K562 (cell line): ENCODE results near the gene PIBF1. TPM values are rescaled to one million over a fixed set of nuclear protein-coding genes. Genes with fewer than 3 reads are reported as not detected.

Source experiments
- E2F6 ChIP-seq, 2 experiments: IDR thresholded peaks; 2 replicates each; pipeline ENCODE4 v1.6.1; 2011; ENCODE audit warnings: borderline replicate concordance in 1 of 2, control low read depth in 1 of 2, low read depth in 1 of 2, low read length in 1 of 2, mild to moderate bottlenecking in 1 of 2, mixed read lengths in 1 of 2, moderate library complexity in 1 of 2; ENCODE audit not compliant: insufficient read depth in 1 of 2, insufficient read length in 1 of 2, poor library complexity in 1 of 2, severe bottlenecking in 1 of 2; ENCODE audit errors: extremely low read depth in 1 of 2
- ELF2 ChIP-seq: fragments of 250-450 bp; sonication (Bioruptor Pico); IDR thresholded peaks from 2 replicates; pipeline ENCODE4 v1.5.0; 2021; ENCODE audit warnings: mild to moderate bottlenecking
- FOXJ2 ChIP-seq: fragments of 200-800 bp; sonication (Bioruptor generic); IDR thresholded peaks from 2 replicates; pipeline ENCODE4 v1.6.1; 2016; ENCODE audit warnings: missing genetic modification characterization, missing compliant biosample characterization
- HCFC1 ChIP-seq: IDR thresholded peaks from 2 replicates; pipeline ENCODE4 v1.6.1; 2012; ENCODE audit warnings: low read depth, low read length, improper control_type of control experiment
- MITF ChIP-seq: IDR thresholded peaks from 2 replicates; pipeline ENCODE4 v1.6.1; 2014; ENCODE audit warnings: antibody characterized with exemption
- RBM25 ChIP-seq: fragments of 200-400 bp; formaldehyde crosslinking; IDR thresholded peaks from 2 replicates; pipeline ENCODE4 v1.6.1; 2018; ENCODE audit warnings: low read length, low read depth, moderate library complexity; ENCODE audit not compliant: severe bottlenecking
- RBM34 ChIP-seq: fragments of 200-400 bp; formaldehyde crosslinking; IDR thresholded peaks from 2 replicates; pipeline ENCODE4 v1.6.1; 2018; ENCODE audit warnings: low read length, borderline replicate concordance; ENCODE audit not compliant: insufficient read depth
- RCOR1 ChIP-seq, 2 experiments: IDR thresholded peaks; 2 replicates each; pipeline ENCODE4 v1.6.1; 2012; ENCODE audit warnings: low read depth in 2 of 2, low read length in 2 of 2, borderline replicate concordance in 1 of 2, improper control_type of control experiment in 1 of 2
- ZNF696 ChIP-seq: fragments of 250-450 bp; sonication (Bioruptor Pico); conservative IDR thresholded peaks from 2 replicates; pipeline ENCODE4 v1.4.0; 2020; ENCODE audit warnings: mild to moderate bottlenecking, moderate library complexity
- polyA plus RNA-seq, 8 experiments: library from polyadenylated mRNA; depleted of rRNA in 4 of 8; stranded (reverse) in 5 of 8; unstranded in 3 of 8; fragments of >200 nt; fragmentation: Nextera tagmentation in 2 of 8; fragmentation: Illumina TruSeq in 1 of 8; extraction: Ambion mirVana in 2 of 8; extraction: Trizol in 1 of 8; gene quantifications; 2 replicates each; pipeline versions ENCODE4 v1.2.1 to v1.2.3, GENCODE V29; 2011 to 2014; ENCODE audit warnings: inconsistent platforms in 1 of 8, missing spikeins in 1 of 8
- total RNA-seq, 7 experiments: library from RNA; depleted of rRNA in 6 of 7; stranded (reverse); fragments of >200 nt in 6 of 7; fragmentation: Illumina TruSeq in 2 of 7; extraction: Trizol in 2 of 7; gene quantifications; 2 replicates each; pipeline versions ENCODE4 v1.2.1 to v1.2.3, GENCODE V29; 2011 to 2021; ENCODE audit warnings: low replicate concordance in 1 of 7
- TF ChIP-seq, protein P1 (sequence below), 2 experiments: fragments of 450-650 bp in 1 of 2; IDR thresholded peaks; 2 replicates each; pipeline ENCODE4 v1.6.1; 2011 to 2017; ENCODE audit warnings: low read depth in 2 of 2, antibody characterized with exemption in 1 of 2, borderline replicate concordance in 1 of 2, low read length in 1 of 2, mild to moderate bottlenecking in 1 of 2, mixed read lengths in 1 of 2; ENCODE audit not compliant: control insufficient read depth in 1 of 2
- TF ChIP-seq, protein P2 (sequence below): fragments of 450-650 bp; IDR thresholded peaks from 2 replicates; pipeline ENCODE4 v1.7.1; 2018; ENCODE audit warnings: mild to moderate bottlenecking, low read depth; ENCODE audit not compliant: partially characterized antibody
- TF ChIP-seq, protein P3 (sequence below), 2 experiments: IDR thresholded peaks; 2 replicates each; pipeline ENCODE4 v1.6.1; 2012; ENCODE audit warnings: improper control_type of control experiment in 2 of 2, low read depth in 2 of 2, low read length in 2 of 2, borderline replicate concordance in 1 of 2

Gene PIBF1
- total and polyA plus RNA-seq, 9 of the 15 experiments (the other 6 are each of a cell fraction or from before 2014, with no cell fraction given): 9.1 to 28.8 (median 14.7) TPM

- TF ChIP-seq, protein P1, sequence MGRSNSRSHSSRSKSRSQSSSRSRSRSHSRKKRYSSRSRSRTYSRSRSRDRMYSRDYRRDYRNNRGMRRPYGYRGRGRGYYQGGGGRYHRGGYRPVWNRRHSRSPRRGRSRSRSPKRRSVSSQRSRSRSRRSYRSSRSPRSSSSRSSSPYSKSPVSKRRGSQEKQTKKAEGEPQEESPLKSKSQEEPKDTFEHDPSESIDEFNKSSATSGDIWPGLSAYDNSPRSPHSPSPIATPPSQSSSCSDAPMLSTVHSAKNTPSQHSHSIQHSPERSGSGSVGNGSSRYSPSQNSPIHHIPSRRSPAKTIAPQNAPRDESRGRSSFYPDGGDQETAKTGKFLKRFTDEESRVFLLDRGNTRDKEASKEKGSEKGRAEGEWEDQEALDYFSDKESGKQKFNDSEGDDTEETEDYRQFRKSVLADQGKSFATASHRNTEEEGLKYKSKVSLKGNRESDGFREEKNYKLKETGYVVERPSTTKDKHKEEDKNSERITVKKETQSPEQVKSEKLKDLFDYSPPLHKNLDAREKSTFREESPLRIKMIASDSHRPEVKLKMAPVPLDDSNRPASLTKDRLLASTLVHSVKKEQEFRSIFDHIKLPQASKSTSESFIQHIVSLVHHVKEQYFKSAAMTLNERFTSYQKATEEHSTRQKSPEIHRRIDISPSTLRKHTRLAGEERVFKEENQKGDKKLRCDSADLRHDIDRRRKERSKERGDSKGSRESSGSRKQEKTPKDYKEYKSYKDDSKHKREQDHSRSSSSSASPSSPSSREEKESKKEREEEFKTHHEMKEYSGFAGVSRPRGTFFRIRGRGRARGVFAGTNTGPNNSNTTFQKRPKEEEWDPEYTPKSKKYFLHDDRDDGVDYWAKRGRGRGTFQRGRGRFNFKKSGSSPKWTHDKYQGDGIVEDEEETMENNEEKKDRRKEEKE (IDR thresholded peaks at IDR 0.05; ENCODE audit: borderline replicate concordance in 1 of 2, control insufficient read depth in 1 of 2, low read depth in 2 of 2, low read length in 1 of 2): 0 out of 4 replicates have a peak, but pooled peaks of 1 of the 2 experiments have one; percentile 58
- no peak for TF ChIP-seq ELF2 (CRISPR knock-in tag)
- no peak for TF ChIP-seq ZNF696 (CRISPR knock-in tag)
- TF ChIP-seq MITF: no peak
- TF ChIP-seq E2F6 (IDR thresholded peaks at IDR 0.05; ENCODE audit: borderline replicate concordance in 1 of 2, extremely low read depth in 1 of 2, insufficient read depth in 1 of 2, insufficient read length in 1 of 2, low read depth in 1 of 2, low read length in 1 of 2, poor library complexity in 1 of 2, severe bottlenecking in 1 of 2): peak; percentile 52 to 54
- peak; percentile 69 for TF ChIP-seq HCFC1
- 0 out of 4 replicates have a peak, but pooled peaks of 1 of the 2 experiments have one; percentile 23 for TF ChIP-seq RCOR1 (IDR thresholded peaks at IDR 0.05; ENCODE audit: borderline replicate concordance in 1 of 2, low read depth in 2 of 2, low read length in 2 of 2)
- TF ChIP-seq FOXJ2 (tag): peak; percentile 70; the same call in 1 of the 2 replicates
- peak; percentile 27 for TF ChIP-seq RBM25
- TF ChIP-seq, protein P2, sequence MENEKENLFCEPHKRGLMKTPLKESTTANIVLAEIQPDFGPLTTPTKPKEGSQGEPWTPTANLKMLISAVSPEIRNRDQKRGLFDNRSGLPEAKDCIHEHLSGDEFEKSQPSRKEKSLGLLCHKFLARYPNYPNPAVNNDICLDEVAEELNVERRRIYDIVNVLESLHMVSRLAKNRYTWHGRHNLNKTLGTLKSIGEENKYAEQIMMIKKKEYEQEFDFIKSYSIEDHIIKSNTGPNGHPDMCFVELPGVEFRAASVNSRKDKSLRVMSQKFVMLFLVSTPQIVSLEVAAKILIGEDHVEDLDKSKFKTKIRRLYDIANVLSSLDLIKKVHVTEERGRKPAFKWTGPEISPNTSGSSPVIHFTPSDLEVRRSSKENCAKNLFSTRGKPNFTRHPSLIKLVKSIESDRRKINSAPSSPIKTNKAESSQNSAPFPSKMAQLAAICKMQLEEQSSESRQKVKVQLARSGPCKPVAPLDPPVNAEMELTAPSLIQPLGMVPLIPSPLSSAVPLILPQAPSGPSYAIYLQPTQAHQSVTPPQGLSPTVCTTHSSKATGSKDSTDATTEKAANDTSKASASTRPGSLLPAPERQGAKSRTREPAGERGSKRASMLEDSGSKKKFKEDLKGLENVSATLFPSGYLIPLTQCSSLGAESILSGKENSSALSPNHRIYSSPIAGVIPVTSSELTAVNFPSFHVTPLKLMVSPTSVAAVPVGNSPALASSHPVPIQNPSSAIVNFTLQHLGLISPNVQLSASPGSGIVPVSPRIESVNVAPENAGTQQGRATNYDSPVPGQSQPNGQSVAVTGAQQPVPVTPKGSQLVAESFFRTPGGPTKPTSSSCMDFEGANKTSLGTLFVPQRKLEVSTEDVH: peak; percentile 96
- TF ChIP-seq RBM34: no peak
- TF ChIP-seq, protein P3, sequence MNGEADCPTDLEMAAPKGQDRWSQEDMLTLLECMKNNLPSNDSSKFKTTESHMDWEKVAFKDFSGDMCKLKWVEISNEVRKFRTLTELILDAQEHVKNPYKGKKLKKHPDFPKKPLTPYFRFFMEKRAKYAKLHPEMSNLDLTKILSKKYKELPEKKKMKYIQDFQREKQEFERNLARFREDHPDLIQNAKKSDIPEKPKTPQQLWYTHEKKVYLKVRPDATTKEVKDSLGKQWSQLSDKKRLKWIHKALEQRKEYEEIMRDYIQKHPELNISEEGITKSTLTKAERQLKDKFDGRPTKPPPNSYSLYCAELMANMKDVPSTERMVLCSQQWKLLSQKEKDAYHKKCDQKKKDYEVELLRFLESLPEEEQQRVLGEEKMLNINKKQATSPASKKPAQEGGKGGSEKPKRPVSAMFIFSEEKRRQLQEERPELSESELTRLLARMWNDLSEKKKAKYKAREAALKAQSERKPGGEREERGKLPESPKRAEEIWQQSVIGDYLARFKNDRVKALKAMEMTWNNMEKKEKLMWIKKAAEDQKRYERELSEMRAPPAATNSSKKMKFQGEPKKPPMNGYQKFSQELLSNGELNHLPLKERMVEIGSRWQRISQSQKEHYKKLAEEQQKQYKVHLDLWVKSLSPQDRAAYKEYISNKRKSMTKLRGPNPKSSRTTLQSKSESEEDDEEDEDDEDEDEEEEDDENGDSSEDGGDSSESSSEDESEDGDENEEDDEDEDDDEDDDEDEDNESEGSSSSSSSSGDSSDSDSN (IDR thresholded peaks at IDR 0.05; ENCODE audit: borderline replicate concordance in 1 of 2, low read depth in 2 of 2, low read length in 2 of 2): peak in 1 of 2 experiments; percentile 60; a peak in 1 of 4 replicates
Measured at GRCh38 chr13:72781451-72782439, at the start of gene PIBF1, which contains the start of gene DIS3 (continued).
